NCI-H748 (cell line): ENCODE data around the gene TRPM4.
"Not testable (repeated sequence)": the region's sequence is repeated elsewhere in the genome, so short reads cannot be mapped to it uniquely, and the experiment has no call there.

Experiments used
- DNase-seq: peaks from one replicate; lab custom pipeline; 2025; ENCODE audit not compliant: unreplicated experiment; lab: John Stamatoyannopoulos, UW

TRPM4 gene

GRCh38 chr19:49157445-49158224, at the start of gene TRPM4:
TRPM4 (plus strand) TSS chr19:49157792; CDS start chr19:49157867, 75 bp downstream.
- DNase-seq: peak; percentile 94

DNA sequence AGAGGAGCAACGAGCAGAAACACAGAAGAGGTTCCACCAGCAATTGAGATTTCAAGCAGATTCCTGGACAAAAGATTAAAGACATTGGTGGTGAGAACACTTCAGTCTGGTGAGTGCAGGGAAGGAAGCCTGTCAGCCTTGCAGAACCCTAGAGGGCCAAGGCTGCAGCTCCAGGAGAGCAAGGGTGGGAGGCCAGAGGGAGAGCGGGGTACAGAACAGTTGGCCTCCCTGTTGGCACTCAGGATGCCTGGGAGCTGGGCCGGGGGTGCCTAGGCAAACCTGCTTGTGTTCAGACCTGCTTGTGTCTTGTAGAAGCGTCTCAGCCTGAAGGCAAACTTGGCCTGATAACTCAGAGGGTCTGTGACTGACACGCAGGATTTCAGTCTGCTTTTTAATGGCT, 48.5 kb upstream of the TRPM4 start:
- no peak for DNase-seq

GRCh38 chr19:49109569-49110233, 47.9 kb upstream of the TRPM4 start:
- no peak for DNase-seq

DNA sequence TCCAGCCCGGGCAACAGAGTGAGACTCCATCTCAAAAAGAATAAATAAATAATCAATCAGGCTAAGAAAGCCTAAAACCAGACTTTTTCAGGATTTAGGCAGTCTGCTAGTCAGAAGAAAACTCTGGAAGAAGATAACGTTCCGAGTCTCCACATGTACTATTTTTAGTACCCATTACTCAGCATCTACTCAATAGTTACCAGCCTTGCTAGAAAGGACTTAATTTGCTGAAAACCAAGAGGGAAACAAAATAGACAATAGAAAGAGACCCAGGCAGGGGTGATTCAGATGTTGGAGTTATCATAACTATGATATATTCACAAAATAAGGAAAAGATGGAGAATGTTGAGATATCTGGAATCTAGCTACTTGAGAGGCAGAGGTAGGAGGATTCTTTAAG, 47.0 kb upstream of the TRPM4 start:
- no peak for DNase-seq

DNA sequence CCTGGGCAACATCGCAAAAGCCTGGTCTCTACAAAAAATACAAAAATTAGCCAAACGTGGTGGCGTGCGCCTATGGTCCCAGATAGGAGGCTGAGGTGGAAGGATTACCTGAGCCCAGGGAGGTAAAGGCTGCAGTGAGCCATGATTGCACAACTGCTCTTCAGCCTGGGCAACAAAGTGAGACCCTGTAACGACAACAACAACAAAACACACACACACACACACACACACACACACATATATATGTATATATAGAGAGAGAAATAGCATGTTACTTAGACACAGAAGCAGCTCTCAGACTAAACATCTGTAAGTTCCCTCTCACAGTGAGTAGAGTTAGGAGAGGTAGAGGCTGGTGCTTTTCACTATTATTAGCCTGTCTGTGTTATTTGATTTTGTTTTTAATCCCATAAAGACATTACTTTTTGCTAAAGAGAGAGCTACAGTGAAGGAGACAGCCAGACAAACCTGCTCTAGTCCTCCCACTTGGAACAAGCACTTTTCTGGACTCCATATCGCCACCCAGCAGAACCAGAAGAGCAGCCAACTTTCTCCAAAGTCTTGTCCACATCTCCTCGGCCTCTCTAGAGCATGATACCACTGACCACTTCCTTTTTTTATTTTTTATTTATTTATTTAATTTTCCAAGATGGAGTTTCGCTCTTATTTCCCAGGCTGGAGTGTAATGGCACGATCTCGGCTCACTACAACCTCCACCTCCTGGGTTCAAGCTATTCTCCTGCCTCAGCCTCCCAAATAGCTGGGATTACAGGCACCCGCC, 46.2 kb upstream of the TRPM4 start:
- DNase-seq: no peak

- peak; percentile 72 for DNase-seq
Measured at GRCh38 chr19:49113762-49114629, 43.6 kb upstream of the TRPM4 start, which contains the start of gene LIN7B. LIN7B (plus strand) TSS chr19:49114370; CDS start chr19:49114405, 35 bp downstream.

- DNase-seq: peak; percentile 71
Measured at GRCh38 chr19:49114630-49115363, 42.8 kb upstream of the TRPM4 start.

- no peak for DNase-seq
Measured at GRCh38 chr19:49116544-49116943, 41.0 kb upstream of the TRPM4 start.

DNA sequence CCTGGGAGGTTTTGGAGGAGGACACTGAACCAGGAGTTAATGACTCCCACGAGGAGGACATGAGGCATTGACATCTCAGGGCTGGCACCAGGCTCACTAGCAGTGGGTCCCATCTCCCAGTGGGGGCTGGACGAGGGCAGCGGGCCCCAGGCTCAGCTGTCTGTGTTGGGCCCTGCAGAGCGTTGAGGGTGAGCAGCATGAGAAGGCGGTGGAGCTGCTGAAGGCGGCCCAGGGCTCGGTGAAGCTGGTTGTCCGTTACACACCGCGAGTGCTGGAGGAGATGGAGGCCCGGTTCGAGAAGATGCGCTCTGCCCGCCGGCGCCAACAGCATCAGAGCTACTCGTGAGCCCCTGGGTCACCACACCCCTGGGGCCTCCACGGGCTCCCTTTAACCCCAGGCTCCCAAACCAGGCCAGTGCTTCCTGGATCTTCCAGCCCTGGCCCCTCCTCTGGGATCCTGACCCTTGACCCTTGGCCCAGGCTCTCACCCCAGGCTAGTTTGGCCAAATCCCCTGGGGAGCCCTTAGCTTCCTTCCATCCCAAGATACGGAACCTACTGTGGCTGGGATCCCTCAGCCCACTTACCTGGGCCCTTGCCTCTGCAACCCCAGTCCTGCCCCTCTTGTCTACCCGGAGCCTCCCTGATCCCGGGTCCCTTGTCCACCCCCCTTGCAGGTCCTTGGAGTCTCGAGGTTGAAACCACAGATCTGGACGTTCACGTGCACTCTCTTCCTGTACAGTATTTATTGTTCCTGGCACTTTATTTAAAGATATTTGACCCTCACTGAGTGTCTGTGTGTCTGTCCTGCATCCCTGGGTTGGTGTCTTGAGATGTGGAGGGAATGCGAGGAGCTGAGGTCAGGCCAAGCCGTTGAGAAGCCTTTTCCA, 39.7 kb upstream of the TRPM4 start:
- no peak for DNase-seq

DNA sequence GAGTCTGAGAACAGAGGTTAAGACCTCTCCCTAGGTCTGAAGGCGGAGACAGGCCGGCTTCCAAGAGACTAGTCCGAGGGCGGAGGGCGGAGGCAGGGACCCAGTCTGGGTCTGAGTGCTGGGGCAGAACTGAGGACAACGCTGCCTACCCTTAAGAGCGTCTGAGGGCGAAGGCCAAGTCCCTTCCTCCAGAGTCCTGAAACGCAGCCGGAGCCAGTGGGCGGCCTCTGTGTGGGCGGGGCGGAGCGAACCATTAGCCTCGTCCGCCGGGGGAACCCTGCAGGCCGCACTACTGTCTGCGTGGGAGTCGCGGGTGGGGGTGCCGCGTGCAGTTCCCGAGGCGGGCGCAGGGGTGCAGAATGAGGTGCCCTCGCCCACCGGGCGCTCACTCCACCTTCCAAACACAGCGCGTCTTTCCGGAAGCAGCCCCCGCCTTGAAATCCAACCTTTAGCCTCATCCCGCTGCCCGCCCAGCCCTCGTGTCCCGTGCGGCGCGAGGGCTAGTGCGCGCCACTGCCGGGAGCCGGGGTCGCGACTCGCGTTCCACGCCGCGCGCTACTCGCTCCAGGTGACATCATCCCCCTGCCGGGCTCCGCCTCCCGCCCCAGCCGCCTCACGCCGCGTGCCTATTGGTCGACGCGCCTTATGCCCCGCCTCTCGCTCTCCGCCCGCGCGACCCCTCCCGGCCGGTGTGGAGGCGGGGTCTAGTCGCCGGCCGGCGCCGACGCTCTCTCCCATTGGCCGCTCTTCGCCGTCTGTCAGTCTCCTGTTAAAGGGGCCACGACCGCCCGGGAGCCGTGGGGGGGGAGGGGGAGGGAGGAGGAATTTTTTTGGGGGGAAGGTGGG, 38.8 kb upstream of the TRPM4 start, which contains the start of gene C19orf73:
Gene C19orf73 (minus strand): TSS at position 579 of the 846 bp plus-strand sequence. CDS start 121 bp downstream, at position 458.
- peak; percentile 95 for DNase-seq

- peak; percentile 72 for DNase-seq
Measured at GRCh38 chr19:49119411-49120324, 37.9 kb upstream of the TRPM4 start, which contains the start of gene PPFIA3. PPFIA3 (plus strand) TSS chr19:49119544; CDS start chr19:49127874, 8,330 bp downstream.

GRCh38 chr19:49120325-49120683, 37.3 kb upstream of the TRPM4 start:
- DNase-seq: no peak

DNA sequence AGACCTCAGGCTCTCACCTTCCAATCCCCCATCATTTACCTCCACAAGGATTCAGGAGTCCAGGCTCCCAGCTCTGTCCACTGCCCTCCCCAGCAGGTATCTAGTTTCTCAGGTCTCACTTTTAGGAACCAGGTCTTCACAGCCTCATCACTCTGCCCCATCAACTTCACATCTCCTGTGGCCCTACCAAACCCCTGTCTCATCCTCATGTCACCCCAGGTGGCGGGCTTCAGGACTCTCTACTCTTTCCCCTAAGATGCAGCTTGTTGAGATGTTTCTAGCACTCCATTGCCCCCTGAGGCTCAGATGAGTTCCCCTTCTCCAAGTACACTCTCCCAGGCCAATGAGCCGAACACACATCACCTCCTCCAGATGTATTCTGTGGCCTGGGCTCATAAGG, 36.7 kb upstream of the TRPM4 start:
- no peak for DNase-seq

DNA sequence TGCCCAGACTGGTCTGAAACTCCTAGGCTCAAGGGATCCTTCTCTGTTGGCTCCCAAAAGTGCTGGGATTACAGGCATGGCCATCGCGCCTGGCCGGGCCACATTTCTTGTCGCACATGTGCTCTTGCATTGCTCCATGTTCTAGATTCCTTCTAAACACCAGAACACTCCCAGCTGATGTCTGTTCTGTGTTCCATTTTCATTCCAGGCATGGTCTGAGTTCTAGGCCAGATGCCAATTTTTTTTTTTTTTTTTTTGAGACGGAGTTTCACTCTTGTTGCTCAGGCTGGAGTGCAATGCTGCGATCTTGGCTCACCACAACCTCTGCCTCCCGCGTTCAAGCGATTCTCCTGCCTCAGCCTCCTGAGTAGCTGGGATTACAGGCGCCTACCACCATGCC, 35.8 kb upstream of the TRPM4 start:
- not testable (repeated sequence) for DNase-seq

DNA sequence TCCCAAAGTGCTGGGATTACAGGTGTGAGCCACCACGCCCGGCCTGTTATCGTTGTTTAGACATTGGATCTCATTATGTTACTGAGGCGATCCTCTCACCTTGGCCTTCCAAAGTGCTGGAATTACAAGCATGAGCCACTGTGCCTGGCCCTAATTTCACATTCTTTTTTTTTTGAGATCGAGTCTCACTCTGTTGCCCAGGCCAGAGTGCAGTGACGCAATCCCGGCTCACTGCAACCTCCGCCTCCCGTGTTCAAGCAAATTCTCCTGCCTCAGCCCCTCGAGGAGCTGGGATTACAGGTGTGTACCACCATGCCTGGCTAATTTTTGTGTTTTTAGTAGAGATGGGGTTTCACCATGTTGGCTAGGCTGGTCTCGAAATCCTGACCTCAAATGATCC, 34.3 kb upstream of the TRPM4 start:
- not testable (repeated sequence) for DNase-seq

- no peak for DNase-seq
Measured at GRCh38 chr19:49125025-49125731, 32.4 kb upstream of the TRPM4 start.
